Stimulated activated CD8-positive, alpha-beta memory T cell treated with anti-CD3 and anti-CD28 coated beads, Interleukin-4, amount 100 ng/mL, for 4 hours (primary cell): ENCODE results near the gene ABCF1.

ENCODE experiments used
- DNase-seq, 2 donors: peaks; one replicate each; pipeline ENCODE4 v3.0.0-alpha.2; 2020; ENCODE audit warnings: low read depth in 2 of 2, low spot score in 1 of 2

Gene ABCF1

DNA sequence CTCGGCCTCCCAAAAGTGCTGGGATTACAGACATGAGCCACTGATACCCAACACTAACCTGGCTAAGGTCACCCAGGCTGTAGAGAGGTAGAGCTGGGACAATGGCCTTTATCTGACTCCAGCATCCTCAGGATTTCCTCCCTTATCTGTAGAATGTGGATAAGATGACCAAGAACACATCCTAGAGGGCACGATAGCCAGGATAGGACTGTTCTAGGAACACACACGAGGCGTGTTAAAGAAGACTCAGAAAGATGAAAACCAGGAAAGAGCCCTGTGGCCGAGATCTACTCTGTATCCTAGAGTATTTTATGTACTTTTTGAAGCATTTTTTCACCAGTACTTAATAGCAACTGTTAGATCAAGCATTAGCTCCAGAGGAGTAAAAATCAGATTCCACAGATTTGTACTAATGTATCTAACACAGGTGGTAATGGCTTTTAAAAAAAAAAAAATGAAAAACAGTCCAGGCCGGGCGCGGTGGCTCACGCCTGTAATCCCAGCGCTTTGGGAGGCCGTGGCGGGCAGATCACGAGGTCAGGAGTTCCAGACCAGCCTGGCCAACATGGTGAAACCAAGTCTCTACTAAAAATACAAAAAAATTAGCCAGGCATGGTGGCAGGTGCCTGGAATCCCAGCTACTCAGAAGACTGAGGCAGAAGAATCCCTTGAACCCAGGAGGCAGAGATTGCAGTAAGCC is 28.5 kb downstream of the ABCF1 start:
- no peak for DNase-seq

DNA sequence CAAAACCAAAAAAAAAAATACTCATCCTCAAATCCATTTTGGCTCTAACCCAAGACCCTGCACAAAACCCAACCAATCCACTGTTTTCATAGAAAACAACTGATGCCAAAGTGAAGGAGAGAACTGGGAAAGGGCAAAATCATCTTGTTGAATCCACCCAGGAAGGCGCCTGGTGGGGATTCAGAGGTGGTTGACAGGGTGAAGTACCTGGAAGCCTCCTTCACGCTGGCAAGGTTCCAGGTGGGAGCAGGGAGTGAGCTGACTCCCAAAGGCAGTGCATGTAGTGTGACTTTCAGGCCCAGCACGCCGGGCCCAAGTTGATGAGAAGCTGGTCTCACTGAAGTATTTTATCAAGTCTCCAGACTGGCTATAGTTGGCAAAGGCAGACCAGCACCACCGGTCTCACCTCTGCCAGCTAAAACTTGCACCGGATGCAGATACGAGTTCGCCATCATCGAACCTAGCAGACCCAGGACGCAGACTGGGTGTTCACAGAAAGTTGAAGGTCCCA is 29.3 kb downstream of the ABCF1 start:
- no peak for DNase-seq

DNA sequence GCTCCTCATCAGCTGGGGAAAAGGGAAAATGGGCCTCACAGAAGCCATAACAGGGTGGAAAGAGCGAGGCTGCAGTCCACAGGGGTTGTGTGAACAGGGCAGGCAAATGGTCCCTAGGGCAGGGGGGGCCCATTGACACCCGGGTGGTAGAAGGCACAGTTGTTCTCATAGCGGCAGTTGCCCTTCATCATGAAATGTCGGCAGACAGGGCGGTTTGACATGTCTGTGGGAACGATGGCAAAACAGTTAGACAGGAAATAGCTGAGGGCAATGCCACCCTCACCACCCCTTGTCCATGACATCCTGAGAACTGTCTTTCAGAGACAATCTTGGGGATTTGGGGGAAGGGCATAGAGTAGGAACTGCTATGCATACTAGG is 30.2 kb downstream of the ABCF1 start:
- DNase-seq: no peak

DNA sequence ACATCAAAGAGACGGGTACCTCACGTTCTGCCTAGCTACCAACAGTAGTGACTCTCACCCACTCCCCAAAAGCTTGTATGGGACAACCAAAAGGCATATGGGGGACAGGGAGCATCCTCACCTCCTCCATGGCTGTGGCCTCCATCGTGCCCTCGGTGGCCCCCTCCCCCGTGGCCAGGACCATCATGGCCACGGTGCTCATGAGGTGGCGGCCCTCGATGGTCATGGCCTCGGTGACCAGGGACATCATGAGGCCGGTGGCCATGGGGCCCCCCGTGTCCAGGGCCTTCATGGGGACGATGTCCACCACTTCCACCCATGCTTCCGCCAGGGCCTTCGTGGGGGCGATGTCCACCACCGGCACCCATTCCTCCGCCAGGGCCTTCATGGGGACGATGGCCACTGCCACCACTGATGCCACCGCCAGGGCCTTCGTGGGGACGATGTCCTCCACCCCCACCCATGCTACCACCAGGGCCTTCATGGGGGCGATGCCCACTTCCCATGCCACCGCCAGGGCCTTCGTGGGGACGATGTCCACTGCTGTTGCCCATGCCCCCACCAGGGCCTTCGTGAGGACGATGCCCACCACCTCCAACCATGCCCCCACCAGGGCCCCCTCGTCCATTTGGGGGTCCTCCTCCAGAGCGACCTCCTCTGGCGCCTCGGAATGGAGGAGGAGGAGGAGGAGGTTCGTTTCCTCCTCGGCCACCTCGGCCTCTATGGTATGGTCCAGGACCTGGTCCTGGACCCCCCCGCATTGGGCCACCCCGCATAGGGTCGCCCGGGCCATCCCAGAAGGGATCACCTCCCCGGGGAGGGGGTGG is 30.8 kb downstream of the ABCF1 start:
- DNase-seq: no peak

DNA sequence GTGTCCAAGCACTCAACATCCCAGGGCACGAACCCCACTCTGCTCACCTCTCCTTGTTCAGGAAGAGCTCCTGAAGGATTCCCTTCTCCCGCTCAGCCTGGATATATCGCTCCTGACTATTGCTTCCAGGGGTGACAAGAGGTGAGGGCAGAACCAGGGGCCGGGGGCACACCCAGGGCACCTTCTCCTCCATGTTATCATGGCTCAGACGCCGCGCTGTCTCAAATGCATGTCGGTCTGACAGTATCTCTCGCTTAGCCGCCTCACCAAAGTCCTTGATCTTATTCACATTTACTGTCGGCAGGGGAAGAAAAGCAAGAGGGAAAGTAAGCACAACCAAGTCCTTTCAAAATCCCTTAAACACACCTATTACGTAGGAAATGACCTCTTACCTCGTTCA is 32.7 kb downstream of the ABCF1 start:
- DNase-seq: no peak

DNA sequence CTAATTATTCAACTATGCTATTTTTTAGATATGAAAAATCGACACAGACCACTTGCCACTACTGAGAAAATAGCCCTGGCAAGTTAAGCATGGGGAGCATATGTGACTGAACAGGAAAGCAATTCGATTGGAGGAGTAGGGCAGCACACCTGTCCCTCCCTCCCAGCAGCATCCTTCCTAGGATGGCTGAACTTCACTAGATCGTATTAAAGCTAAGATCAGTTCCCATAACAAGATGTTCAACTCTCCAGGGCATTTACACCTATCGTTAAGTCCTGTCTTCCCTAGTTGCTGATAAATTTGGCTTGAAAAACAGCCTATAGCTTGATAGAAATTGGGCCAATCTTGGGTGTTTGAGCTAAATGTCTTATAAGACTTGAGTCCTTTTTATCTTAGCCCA is 38.8 kb downstream of the ABCF1 start:
- no peak for DNase-seq

DNA sequence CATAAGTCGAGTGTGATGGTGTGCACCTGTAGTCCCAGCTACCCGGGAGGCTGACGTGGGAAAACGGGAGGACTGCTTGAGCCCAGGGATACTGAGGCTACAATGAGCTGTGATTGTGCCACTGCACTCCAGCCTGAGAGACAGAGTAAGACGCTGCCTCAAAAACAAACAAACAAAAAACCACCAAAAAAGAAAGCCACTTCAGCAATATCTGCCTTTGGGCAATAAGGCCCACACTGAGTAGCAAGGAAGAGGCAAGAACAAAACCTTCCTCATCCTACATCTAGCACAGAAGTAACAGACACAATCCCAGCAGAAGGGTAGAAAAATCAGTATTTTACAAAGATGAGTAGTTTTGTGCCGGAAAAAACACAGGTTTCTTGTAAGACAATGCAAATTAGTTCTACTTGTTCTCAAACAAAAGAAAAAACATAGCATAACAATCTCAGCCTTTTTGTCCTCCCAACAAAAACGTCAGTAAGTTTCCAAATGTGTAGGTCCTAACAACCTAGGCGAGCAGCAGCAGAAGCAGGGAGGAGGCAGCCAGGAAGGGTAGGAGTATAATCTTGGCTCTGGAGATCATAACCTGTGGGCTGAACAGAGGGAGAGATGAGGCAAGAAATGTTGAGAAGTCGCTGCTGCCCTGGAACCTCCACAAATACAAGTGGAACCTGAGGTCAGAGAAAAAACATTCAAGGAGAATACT is 40.1 kb downstream of the ABCF1 start:
- no peak for DNase-seq

DNA sequence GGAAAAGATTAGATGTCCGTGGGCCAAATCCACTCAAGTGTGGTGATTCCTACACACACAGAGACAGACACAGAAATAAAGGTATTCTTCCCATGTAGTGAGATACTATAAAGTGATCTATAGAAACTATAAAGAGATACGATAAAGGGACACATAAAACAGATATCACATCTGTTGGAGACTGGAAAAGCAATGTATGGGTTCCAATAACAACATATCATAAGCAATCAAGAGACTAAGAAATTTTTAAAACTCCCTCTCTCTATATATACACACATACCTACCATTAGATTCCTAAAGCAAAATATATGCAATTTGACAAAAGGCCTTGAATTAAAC is 40.6 kb downstream of the ABCF1 start:
- DNase-seq: no peak

DNA sequence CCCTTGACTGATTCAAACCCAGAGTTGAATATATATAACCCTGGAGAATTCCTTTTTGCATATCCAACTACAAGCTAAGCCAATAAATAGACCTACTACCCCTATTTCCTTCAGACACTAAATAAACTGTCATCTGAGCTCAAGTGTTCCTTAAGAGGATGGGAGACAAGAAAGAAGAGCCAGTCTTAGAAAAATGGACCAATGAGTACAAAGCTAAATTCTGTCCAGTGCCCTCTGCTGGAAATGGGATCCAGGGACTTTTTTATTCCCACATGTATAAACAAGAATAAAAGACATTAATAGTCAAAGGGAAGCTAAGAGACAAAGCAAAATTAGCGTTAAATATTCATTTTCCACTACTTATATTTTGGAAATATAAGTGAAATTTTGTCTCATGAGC is 41.0 kb downstream of the ABCF1 start:
- DNase-seq: no peak

DNA sequence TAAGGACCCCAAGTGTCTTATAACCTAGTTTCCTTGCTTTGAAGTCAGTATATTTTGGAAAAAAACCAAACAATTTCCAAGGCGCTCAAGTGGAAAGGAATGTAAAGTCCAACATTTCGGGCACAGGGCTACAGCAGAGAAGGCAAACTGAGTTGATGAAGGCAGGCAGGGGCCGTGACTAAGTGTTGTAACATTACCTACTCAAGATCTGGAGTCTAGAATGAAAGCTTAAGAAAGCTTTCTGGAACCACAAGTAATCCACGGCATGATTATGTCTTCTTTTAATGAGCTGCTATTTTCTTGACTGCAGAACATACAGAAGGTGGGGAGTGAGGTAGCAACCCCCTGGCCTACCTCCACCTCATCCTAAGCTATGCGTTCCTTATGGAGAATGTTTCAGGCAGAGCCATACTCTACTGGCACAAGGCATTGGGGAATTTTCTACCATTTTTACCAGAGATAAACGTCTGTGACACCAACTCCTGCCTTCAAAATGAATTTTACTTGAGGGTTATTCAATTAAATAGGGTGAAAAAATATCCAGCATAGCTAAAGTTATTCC is 41.5 kb downstream of the ABCF1 start:
- no peak for DNase-seq

DNA sequence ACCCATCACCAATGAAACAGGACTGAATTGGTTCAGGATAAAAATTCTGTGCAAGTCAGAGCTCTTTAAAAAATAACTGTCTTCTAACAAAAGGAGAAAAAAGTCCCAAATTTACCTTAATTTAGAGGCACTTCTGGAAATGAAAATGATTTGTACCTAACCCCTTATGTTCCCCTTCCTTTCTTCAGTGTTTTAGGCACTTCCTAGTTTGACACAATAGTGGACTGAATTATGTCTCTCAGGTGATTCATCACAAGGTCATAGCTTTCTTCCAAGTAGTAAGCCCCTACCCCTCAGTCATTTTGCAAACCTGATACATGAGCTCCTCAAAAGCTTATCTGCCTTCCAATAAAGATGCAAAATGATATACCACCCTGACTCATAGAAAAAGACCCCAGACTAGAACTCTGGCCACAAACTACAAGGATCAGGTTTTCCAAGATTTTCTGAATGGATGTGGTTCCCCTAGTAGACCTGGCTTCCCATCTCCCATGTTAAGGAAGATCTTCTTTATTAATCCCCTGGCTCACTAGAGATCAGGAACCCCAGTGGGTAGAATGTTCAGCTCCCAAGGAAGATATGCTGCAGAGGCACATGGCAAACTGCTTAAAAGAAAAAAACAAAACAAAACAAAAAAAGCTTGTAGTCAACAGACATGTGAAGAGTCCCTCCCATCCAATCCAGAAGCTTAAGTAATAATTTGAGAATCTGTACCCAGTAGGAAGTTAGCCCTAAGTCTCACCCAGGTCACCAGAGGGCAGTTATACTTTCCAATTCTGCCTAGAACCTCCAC is 42.2 kb downstream of the ABCF1 start:
- no peak for DNase-seq

DNA sequence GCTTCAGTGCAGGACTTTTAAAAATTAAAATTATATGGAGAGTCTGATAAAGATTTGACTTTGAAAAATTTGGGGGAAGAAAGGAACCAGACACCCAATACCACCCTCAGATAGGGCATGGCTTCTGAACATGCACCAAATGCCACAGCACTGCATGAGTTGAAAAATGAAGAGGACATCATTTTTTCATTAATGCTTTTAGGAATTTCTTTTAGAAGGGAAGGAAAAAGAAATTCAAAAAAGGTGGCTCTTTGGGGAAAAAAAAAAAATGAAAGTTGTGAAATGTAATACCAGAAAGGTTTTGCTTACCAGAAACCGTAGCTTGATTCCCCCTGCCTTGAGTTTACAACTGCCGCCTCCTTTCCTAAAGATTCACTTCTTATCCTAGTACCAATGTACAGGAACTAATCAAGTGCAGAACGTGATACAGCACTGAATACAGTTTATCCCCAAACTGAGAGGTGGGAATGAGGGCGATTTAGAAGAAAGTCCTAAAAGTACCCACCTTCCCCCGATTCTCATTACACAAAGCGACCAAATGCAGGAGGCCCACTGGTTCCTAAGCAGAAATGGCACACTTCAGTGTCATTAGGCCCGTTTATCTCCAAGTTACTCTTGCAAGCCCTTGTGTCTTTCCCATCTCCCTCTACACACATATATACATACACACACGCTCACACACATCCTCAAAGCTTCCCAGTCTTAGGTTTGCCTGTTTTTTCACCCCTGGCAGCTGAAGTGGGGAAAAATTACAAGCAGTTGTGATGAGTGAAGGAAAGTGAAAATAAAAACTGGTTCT is 43.0 kb downstream of the ABCF1 start:
- DNase-seq: no peak

DNA sequence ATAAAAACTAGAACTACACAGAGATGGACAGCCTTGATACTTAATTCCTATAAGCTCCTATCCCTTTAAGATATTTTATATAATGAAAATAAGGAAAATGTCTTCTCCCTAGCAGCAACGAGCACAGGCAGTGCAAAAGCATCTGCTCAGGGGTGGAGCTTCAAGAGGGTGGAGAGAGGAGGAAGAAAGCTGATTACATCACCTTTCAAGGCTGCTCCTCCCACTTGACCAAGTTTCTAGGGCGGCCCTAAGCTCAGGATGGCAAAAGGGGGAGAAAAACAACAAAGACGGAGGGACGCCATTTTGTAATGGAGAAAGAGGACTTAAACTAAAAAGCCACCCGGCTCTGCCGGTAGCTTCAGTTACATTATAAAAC is 43.6 kb downstream of the ABCF1 start:
- peak; percentile 65 to 69 for DNase-seq

DNA sequence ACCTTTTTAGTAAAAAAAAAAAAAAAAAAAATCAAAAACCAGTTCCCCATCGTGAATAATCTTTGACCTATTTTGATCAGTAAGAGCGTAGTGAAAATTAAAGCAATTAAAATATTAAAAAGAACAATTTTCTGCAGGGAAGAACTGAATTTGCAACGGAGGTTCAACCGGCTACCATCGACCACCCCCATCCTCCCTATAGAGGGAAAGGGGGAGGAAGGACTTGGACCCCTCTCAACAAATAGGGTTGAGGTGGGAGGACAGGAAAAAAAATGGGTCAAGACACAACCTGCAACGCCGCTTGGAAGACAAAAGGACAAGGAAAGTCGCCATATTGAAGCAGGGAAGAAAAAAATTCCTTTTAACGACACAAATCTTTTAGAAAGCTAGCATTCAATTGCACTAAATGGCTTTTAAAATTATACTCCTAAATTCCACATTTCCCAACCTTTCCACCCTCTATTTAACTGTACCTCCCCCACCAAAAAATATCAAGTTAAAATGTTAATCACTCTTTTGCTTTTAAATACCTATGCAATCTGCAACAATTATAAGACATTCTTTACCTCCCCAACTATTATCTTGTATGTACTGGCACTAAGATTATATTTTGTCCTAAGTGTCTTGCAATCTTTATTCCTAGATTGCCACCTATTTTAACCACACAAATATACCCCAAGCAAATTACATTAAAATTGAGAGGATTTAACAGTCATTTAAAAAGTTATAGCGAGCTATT is 44.1 kb downstream of the ABCF1 start:
- no peak for DNase-seq

DNA sequence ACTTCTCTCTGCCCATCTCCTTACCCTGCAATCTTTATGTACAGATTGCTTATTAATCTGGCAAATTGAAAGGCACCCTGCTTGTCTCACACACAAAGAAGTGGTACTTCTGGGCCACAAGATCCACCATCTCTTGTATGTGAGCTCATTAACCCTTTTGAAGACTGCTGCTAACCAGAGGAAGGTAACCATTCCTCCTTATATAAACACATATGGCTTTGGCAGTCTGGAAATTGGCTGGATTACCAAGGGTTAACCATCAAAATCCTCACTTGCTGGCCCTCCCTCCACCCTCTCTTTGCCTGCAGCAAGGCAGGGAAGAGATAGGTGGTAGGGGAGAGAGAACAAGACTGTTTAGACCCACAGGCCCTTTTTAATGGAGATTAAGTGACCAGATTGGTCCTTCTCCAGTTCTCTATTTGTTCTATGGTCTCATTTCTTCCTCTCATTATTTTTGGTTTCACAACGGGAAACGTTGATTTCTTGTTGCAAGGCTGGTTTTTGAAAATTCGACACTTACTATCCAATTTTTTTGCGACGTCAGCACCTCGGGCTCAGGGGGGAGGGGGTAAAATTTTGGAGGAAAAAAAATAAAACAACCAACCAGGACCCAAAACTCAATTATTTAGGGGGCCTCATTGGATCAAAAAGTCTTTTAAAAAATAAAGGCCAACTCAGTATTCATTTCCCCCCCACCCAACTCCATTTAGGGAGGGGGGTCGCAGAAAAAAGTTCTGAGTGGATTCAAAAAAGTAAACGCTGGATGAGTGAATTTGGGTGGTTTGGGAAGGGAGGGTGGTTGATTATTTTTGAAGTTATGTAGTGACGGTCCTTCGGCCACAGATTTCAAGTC is 44.9 kb downstream of the ABCF1 start:
- no peak for DNase-seq

DNA sequence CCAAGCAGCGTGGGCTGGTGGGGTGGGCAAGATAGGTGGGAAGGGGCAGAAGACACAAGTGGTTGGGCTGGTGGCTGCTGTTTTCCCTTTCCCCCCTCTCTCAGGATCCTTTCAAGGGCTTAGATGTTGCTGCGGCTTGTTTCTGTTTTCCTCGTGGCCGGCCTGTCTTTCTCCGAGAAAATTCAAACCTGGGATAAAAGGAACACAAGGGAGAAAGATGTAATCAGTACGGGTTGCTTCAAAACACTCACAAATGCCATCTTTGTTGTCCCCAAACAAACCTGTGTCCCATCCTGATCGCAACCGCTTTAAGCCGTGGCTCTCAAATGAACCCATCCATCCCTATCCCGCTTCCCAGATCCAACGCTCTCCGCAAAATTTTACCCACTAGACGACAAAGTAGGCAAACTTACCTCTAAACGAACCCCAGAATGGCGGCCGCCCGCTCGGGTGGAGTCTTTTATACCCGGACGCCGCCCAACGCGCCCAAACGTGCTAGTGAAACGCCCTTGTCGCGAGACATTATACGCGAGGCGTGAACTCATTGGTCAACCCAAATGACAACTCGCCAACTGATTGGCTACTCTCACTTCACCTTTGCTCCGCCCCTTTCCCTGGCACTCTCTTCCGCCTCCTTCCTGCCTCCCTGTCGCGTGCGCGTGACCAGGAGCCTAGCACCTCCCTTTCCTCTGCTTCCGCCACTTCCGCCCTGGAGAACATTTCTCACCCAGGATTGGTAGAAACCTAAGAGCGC is 45.7 kb downstream of the ABCF1 start, which contains the start of gene PPP1R10:
Gene PPP1R10 (minus strand): TSS at position 433 of the 754 bp plus-strand sequence. CDS start 7,299 bp downstream, outside the sequence.
- peak; percentile 94 to 98 for DNase-seq

DNA sequence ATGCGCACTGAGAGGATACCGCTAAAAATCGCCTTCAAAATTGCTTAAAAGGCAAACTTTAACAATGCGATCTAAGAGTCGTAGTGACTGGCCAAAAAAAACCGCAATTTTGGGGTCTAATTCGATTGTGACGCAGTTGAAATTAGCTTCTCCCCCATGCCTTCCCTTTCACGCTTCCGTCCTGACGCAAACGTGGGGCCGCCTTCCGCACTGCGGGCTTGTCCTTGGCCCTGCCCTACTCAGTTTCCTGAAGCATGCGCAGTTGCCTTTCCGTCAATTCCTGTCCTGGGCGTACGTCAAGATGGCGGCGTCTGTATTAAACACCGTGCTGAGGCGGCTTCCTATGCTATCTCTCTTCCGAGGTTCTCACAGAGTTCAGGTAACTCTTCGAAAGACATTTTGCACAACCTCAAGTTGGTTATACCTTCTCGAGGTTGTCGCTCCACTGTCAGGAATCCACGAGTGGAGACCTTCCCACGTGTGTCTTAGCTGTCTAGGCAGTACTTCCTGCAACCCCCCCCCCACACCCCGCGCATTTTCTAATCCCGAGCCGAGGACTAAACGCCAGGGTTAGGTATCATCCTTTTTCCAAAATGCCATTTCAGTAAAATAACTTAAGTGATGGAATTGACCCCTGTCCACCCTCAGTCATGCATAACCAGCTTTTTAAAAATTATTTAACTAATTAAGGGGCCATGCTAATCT is 46.5 kb downstream of the ABCF1 start, which contains the start of gene MRPS18B:
Gene MRPS18B (plus strand): TSS at position 276 of the 705 bp plus-strand sequence. CDS start 26 bp downstream, at position 302.
- peak; percentile 96 to 98 for DNase-seq
